Measurements from ENCODE around the gene CLMN. TPM values are rescaled to one million over a fixed set of nuclear protein-coding genes. Genes with fewer than 3 reads are reported as not detected.

CLMN gene
- total and polyA plus RNA-seq, 10 of the 15 experiments (the other 5 are each of a cell fraction or from before 2014, with no cell fraction given), result 7.8 to 49.3 (median 18.5) TPM

GRCh38 chr14:95346266-95346665, 26.6 kb upstream of the CLMN start (continued):
- TF ChIP-seq RELB (IDR thresholded peaks at IDR 0.05; ENCODE audit: low read depth) (no peak), TARDBP (IDR thresholded peaks at IDR 0.05; ENCODE audit: borderline replicate concordance) (no peak)

- DNase-seq (ENCODE audit: low read depth, low spot score) (no peak), FAIRE-seq (no peak), ATAC-seq (no peak)
- no TSS peak for BruUV-seq (replicated peaks)
- Histone ChIP-seq H2AFZ (ENCODE audit: control insufficient read depth, low read depth, low read length) (no peak overlapping the region), H3K27me3 (replicated peaks in 1 of 2; ENCODE audit: control insufficient read depth in 2 of 2, insufficient read depth in 2 of 2, low read length in 1 of 2) (no peaks in the 10 kb centered on the region; a peak in 1 of 4 replicates), H3K36me3 (ENCODE audit: control insufficient read depth in 2 of 2, insufficient read depth in 2 of 2, low read length in 1 of 2) (no peaks in the 10 kb centered on the region), H3K4me2 (ENCODE audit: control insufficient read depth, insufficient read depth) (no peak overlapping the region), H4K20me1 (ENCODE audit: control insufficient read depth, insufficient read depth) (no peaks in the 10 kb centered on the region), H3K9me3 (replicated peaks; ENCODE audit: control insufficient read depth, insufficient read depth, low read length) (no peaks in the 10 kb centered on the region; the same call in 2 of the 3 replicates), H3K27ac (ENCODE audit: control insufficient read depth, insufficient read depth) (no peak overlapping the region), H3K4me3 (no peak overlapping the region), H3K79me2 (ENCODE audit: control insufficient read depth, insufficient read depth, low read length) (no peaks in the 10 kb centered on the region), H3K9ac (ENCODE audit: control insufficient read depth, insufficient read depth, low read length) (no peak overlapping the region), H3K4me1 (ENCODE audit: control insufficient read depth, insufficient read depth, low read length) (no peaks in the 10 kb centered on the region)
- in situ Hi-C loops (cut with MboI), result no loop called here
- ChIA-PET SMC1A (ENCODE audit: uncharacterized antibody, unreplicated experiment) (interaction anchor here (0.7 kb wide), 1 partner anchor 9 kb away, joined by 3 read pairs; no protein-coding TSS in a partner anchor), POLR2A (no interaction called here), RAD21 (ENCODE audit: unreplicated experiment) (no interaction called here), CTCF (no interaction called here)
- intact Hi-C loops (cut with micrococcal nuclease; ENCODE audit: unreplicated experiment), result no loop called here
- WGBS (ENCODE audit: insufficient coverage, insufficient replicate concordance, low lambda C conversion rate, missing lambda C conversion rate), result 72% methylated on average over 5 of the region's 5 CpGs
- TF ChIP-seq USF2 (IDR thresholded peaks at IDR 0.05; ENCODE audit: borderline replicate concordance, low read depth, low read length), result no peak
- no peak for TF ChIP-seq ESRRA (IDR thresholded peaks at IDR 0.05; ENCODE audit: low read length)
- TF ChIP-seq HCFC1 (IDR thresholded peaks at IDR 0.05; ENCODE audit: low read length), result no peak
- TF ChIP-seq PKNOX1 (IDR thresholded peaks at IDR 0.05), result no peak
- no peak for TF ChIP-seq BCL3 (IDR thresholded peaks at IDR 0.05; ENCODE audit: borderline replicate concordance, insufficient read depth, low read depth, low read length, poor library complexity, severe bottlenecking)
- TF ChIP-seq SPI1 (IDR thresholded peaks at IDR 0.05; ENCODE audit: borderline replicate concordance, insufficient read depth, low read depth, low read length), result no peak
- no peak for TF ChIP-seq TAF1 (IDR thresholded peaks at IDR 0.05; ENCODE audit: borderline replicate concordance, low read depth, low read length)
- no peak for TF ChIP-seq ZNF207 (IDR thresholded peaks at IDR 0.05; ENCODE audit: borderline replicate concordance)
- no peak for TF ChIP-seq KLF5 (IDR thresholded peaks at IDR 0.05; ENCODE audit: partially characterized antibody)
- TF ChIP-seq BACH1 (IDR thresholded peaks at IDR 0.05; ENCODE audit: borderline replicate concordance), result no peak
- TF ChIP-seq MEF2A (IDR thresholded peaks at IDR 0.05; ENCODE audit: insufficient read depth, low read depth, low read length), result no peak
- no peak for TF ChIP-seq CBX3 (IDR thresholded peaks at IDR 0.05; ENCODE audit: borderline replicate concordance, low read depth)
- TF ChIP-seq NRF1 (conservative IDR thresholded peaks at IDR 0.05; ENCODE audit: low read depth, low read length), result no peak
These were observed 25.3 kb upstream of the CLMN start for GRCh38 chr14:95345032-95345431.

Measured in GM12878 (cell line).